Smooth muscle cell (in vitro differentiated cells): ENCODE results near the gene NEUROD6. TPM values are rescaled to one million over a fixed set of nuclear protein-coding genes. Genes with fewer than 3 reads are reported as not detected.

Source experiments
- DNase-seq: peaks from one replicate; lab custom pipeline; 2025; ENCODE audit not compliant: unreplicated experiment; lab: John Stamatoyannopoulos, UW
- H2AFZ ChIP-seq: fragments of 200-600 bp; sonication (generic); 2 replicates; pipeline ENCODE4 v1.6.0; 2016; ENCODE audit warnings: antibody characterized with exemption, low read depth, mild to moderate bottlenecking
- H3F3A ChIP-seq: fragments of 200-600 bp; sonication (generic); 2 replicates; pipeline ENCODE4 v1.6.0; 2017; ENCODE audit warnings: antibody characterized with exemption, low read depth
- H3K27ac ChIP-seq: fragments of 200-600 bp; sonication (generic); 2 replicates; pipeline ENCODE4 v1.5.1; 2016; ENCODE audit warnings: low read depth, mild to moderate bottlenecking
- H3K27me3 ChIP-seq: fragments of 200-600 bp; sonication (generic); 2 replicates; pipeline ENCODE4 v1.6.1; 2016; ENCODE audit warnings: low read depth, mild to moderate bottlenecking
- H3K36me3 ChIP-seq: fragments of 200-600 bp; sonication (generic); 2 replicates; pipeline ENCODE4 v1.5.1; 2016; ENCODE audit warnings: low read depth
- H3K4me1 ChIP-seq: fragments of 200-600 bp; sonication (generic); 2 replicates; pipeline ENCODE4 v1.5.1; 2016; ENCODE audit warnings: low read depth
- H3K4me2 ChIP-seq: fragments of 200-600 bp; sonication (generic); 2 replicates; pipeline ENCODE4 v1.6.0; 2016; ENCODE audit warnings: mild to moderate bottlenecking
- H3K4me3 ChIP-seq: fragments of 200-600 bp; sonication (generic); 2 replicates; pipeline ENCODE4 v1.5.1; 2016; ENCODE audit warnings: mild to moderate bottlenecking
- H3K79me2 ChIP-seq: fragments of 200-600 bp; sonication (generic); 2 replicates; pipeline ENCODE4 v1.6.0; 2016; ENCODE audit warnings: low read depth, mild to moderate bottlenecking
- H3K9ac ChIP-seq: fragments of 200-600 bp; sonication (generic); 2 replicates; pipeline ENCODE4 v1.6.0; 2016; ENCODE audit warnings: low read depth
- H3K9me3 ChIP-seq: fragments of 200-600 bp; sonication (generic); replicated peaks from 2 replicates; pipeline ENCODE4 v1.5.1; 2016; ENCODE audit warnings: low read depth
- H4K20me1 ChIP-seq: fragments of 200-600 bp; sonication (generic); 2 replicates; pipeline ENCODE4 v1.6.0; 2016; ENCODE audit warnings: low read depth
- CTCF ChIP-seq: fragments of 200-600 bp; sonication (generic); IDR thresholded peaks from 2 replicates; pipeline ENCODE4 v1.5.1; 2017; ENCODE audit warnings: borderline replicate concordance, mild to moderate bottlenecking, antibody characterized with exemption; ENCODE audit not compliant: insufficient read depth, poor library complexity, severe bottlenecking
- WGBS: methylation state at CpG from one replicate; pipeline ENCODE4 v1.1.7; 2016; ENCODE audit warnings: low lambda C conversion rate; 5-methylcytosine and 5-hydroxymethylcytosine counted together
- polyA plus RNA-seq: library from polyadenylated mRNA; unstranded; fragments of >200 nt; fragmentation: Nextera tagmentation; extraction: Ambion mirVana; gene quantifications from 2 replicates; pipeline ENCODE4 v1.2.1, GENCODE V29; 2016
- total RNA-seq: library from RNA; depleted of rRNA; stranded (reverse); fragments of >200 nt; gene quantifications from 2 replicates; pipeline ENCODE4 v1.2.3, GENCODE V29; 2014

The NEUROD6 gene
- total and polyA plus RNA-seq, 2 experiments from 2014 or later: not detected

DNA sequence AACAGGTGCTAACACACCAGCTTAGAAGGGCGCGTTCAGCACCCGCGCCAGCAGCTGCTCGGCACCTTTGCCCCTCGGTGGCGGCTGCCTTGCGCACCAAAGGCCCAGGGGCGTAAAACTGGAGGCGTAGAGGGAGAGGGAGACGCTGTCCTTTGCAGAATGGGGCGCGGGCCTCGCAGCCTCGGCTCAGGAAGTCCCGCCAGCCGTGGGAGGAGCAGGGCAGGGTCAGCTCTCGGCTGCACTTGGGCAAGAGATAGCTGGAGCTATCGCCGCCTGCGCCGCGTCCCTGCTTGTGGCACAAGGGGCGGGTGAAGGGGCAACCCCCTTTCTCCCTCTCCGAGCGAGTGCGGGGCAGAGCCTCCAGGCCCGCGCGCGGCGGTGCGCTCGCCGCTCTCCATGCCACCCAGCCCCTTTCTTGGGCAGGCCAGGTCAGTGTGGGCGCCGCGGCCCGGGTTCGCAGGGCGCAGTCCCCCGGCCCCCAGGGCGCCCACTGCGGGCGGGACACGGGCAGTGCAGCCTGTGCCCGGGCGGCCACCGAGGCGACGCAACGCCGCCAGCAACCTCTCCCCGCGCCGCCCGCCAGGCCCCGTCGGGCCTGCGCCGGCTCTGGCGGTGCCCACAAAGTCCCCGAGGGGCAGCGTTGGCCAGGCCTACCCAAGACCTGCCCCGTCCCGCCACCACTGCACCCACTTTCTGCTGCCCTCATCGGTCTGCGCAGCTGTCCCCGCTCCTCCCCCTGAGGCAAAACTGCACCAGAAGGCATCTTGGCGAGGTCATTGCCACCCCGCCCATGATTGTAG is 4.1 kb downstream of the NEUROD6 start:
- Histone ChIP-seq H3K27ac (no peak overlapping the region), H3K36me3 (no peaks in the 10 kb centered on the region), H3K9ac (no peak overlapping the region), H3K27me3 (peaks cover 81% of the 10 kb centered on the region), H3K4me2 (peak overlapping the region; percentile 68), H4K20me1 (no peaks in the 10 kb centered on the region), H3K9me3 (no peaks in the 10 kb centered on the region), H3K4me3 (peak overlapping the region; percentile 29), H2AFZ (no peak overlapping the region), H3K79me2 (no peaks in the 10 kb centered on the region), H3F3A (no peaks in the 10 kb centered on the region), H3K4me1 (no peaks in the 10 kb centered on the region)
- DNase-seq: no peak
- 6% methylated on average over 71 of the region's 71 CpGs for WGBS
- peak; percentile 27 for TF ChIP-seq CTCF

GRCh38 chr7:31335884-31336201 is 4.7 kb downstream of the NEUROD6 start:
- Histone ChIP-seq H2AFZ (no peak overlapping the region), H3K4me1 (no peaks in the 10 kb centered on the region), H4K20me1 (no peaks in the 10 kb centered on the region), H3K4me2 (peak overlapping the region; percentile 68), H3K4me3 (no peak overlapping the region), H3K79me2 (no peaks in the 10 kb centered on the region), H3K9ac (no peak overlapping the region), H3K36me3 (no peaks in the 10 kb centered on the region), H3K27me3 (peaks cover 75% of the 10 kb centered on the region), H3K27ac (no peak overlapping the region), H3F3A (no peaks in the 10 kb centered on the region), H3K9me3 (no peaks in the 10 kb centered on the region)
- 26% methylated on average over 11 of the region's 12 CpGs for WGBS
- TF ChIP-seq CTCF: no peak
- DNase-seq: no peak

DNA sequence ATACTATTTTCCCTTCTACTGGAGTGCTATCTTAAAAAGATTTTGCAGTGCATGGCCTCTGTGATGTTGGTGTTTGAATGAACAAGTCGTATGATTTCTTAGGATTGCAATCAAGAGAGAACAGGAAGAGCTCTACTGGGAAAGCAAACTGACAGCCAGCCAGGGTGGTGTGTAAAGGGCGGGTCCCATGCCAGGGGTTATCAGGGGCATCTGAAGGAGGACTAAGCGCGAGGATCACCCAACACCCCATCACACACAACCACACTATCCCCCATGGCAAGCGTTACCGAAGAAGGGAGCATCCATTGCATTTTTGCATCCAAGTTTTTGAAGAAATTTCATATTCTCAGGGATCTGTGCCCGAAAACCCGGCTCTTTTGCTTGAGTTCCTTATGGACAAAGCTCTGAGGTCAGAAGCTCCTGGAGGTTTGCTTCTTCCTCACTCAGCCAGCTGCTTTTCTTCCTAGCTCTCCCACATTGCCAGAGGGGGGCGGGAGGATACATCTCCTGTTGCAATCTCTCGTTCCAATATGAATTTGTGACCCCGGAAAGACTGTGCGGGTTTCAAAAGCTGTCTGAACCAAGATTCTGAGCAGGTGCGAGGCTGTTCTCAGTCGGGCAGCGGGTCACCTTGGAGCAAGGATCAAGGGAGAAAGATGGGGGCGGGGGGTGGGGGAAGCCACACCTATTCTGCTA is 5.2 kb downstream of the NEUROD6 start:
- Histone ChIP-seq H3K79me2 (no peaks in the 10 kb centered on the region), H3F3A (no peaks in the 10 kb centered on the region), H4K20me1 (no peaks in the 10 kb centered on the region), H3K9me3 (no peaks in the 10 kb centered on the region), H3K4me3 (no peak overlapping the region), H3K4me1 (no peaks in the 10 kb centered on the region), H3K27me3 (peaks cover 70% of the 10 kb centered on the region), H3K4me2 (no peak overlapping the region), H3K36me3 (no peaks in the 10 kb centered on the region), H2AFZ (no peak overlapping the region), H3K9ac (no peak overlapping the region), H3K27ac (no peak overlapping the region)
- WGBS: 76% methylated on average over 16 of the region's 16 CpGs
- no peak for DNase-seq
- TF ChIP-seq CTCF: no peak
